GM13976 (cell line): ENCODE data around the gene EXOSC1.

Source experiments
- DNase-seq: peaks from one replicate; pipeline ENCODE4 v3.0.0; 2012; ENCODE audit warnings: low spot score
- in situ Hi-C: fragments of 300-500 bp; cut with MboI; formaldehyde crosslinking; loops from one replicate; pipeline ENCODE4 v1.12.0; 2022; ENCODE audit warnings: low sequenced_read_pairs, mixed read lengths, inconsistent platforms; ENCODE audit not compliant: unreplicated experiment
- TF ChIP-seq, protein P1 (sequence below): IDR thresholded peaks from 2 replicates; pipeline ENCODE4 v1.5.1; 2012; ENCODE audit warnings: borderline replicate concordance, mild to moderate bottlenecking; ENCODE audit not compliant: insufficient read depth; ENCODE audit errors: extremely low read depth, missing control alignments, control extremely low read depth

The EXOSC1 gene

DNA sequence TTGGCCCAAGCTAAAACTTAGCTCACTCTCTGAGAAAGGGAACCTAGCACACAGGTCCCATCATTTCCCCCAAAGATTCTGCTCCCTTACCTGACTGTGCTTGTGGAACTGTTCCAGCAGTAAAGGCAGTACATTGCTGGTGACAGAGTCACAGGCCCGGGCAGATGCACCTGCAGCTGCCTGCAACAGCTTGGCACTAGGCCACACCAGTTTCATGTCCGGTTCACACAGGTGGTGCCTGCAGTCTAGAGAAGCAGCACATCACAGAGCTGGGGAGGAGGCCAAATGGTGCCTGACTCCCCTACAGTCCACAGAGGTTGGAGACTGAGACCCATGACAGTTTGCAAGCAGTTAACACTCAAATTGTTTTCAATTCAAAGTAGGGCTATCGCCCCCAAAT lies 22.4 kb upstream of the EXOSC1 start:
- in situ Hi-C loops: no loop called here
- TF ChIP-seq, protein P1, sequence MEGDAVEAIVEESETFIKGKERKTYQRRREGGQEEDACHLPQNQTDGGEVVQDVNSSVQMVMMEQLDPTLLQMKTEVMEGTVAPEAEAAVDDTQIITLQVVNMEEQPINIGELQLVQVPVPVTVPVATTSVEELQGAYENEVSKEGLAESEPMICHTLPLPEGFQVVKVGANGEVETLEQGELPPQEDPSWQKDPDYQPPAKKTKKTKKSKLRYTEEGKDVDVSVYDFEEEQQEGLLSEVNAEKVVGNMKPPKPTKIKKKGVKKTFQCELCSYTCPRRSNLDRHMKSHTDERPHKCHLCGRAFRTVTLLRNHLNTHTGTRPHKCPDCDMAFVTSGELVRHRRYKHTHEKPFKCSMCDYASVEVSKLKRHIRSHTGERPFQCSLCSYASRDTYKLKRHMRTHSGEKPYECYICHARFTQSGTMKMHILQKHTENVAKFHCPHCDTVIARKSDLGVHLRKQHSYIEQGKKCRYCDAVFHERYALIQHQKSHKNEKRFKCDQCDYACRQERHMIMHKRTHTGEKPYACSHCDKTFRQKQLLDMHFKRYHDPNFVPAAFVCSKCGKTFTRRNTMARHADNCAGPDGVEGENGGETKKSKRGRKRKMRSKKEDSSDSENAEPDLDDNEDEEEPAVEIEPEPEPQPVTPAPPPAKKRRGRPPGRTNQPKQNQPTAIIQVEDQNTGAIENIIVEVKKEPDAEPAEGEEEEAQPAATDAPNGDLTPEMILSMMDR: no peak
- DNase-seq: no peak

DNA sequence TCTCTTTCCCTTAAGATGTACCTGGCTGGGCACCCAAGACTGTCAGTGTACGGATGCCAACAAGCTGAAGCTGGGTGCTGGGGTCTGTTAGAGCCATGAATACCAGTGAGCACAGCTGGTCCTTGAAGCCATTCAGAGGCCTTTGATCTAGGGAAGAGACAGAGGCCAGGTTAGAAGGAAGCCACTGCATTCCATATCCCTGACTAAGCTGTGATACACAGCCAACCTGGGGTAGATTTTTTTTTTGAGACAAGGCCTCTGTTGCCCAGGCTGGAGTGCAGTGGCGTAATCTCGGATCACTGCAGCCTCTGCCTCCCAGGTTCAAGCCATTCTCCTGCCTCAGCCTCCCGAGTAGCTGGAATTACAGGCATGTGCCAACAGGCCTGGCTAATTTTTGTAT lies 20.9 kb upstream of the EXOSC1 start:
- TF ChIP-seq, protein P1: no peak
- DNase-seq: no peak
- in situ Hi-C loops: no loop called here

DNA sequence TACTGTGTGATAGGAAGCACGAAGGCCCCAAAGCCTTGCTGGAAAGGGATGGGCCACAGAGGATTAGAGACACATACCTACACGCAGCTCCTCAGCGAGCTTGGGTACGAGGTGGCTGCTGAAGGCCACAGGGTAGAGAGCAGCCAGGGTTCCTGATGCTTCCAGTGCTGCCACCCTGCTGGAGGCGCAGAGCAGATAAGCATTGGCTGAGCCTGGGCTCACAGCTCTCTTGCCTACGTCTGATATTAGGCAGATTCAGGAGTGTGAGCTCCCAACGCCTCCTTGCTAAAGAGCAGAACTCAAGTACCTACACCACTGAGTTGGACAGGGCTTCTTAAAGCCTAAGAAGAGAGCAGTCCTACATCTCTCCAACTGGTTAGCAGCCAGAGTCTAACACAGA lies 20.2 kb upstream of the EXOSC1 start:
- TF ChIP-seq, protein P1: no peak
- DNase-seq: no peak
- in situ Hi-C loops: no loop called here

DNA sequence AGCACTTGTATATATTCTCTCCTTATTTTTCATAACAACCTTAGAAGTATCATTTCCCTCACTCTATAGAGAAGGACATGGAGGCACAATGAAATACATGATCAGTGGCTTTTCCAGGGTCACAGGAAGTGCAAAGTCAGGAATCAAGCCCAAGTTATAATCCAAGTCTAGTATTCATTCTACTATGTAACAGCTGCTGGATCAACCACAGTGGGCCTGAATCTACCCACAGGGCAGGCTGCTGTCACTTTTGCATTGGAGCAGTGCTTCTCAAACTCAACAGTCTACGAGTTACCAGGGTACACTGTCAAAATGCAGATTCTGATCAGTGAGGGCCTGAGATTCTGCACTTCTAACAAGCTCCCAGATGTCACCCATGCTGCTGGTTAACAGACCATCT lies 18.4 kb upstream of the EXOSC1 start:
- DNase-seq: no peak
- in situ Hi-C loops: no loop called here
- TF ChIP-seq, protein P1: no peak

DNA sequence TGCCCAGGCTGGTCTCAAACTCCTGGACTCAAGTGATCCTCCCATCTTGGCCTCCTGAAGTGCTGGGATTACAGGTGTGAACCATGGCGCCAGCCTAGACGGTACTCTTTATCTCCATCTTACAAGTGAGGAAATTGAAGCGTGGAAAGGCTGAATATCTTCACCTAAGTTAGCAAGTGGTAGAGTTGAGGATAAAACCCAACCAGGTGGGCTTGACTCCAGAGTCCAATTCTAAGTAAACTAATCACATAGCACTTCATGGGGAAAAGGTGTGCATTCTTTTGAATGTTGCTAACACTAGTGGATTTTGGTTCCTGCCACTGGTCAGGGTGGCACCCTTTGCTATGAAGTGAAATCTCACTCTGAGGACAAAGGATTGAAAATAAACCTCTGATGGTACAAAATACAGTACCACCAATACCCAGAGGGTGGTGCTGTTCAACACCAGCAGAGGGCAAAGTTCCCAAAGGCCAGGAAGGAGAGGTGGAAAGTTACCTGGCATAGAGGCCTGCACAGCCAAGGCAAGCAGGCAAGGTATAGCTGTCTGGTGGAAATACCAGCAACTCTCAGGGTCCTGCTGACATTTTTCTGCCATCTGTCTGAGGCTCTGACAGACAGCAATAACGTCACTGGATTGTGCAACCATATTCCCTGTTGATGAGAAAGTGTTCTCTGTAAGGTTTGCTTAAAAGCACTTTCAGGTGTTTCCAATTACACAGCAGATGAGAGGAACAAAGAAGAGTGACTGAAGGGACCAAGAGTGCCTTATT lies 17.7 kb upstream of the EXOSC1 start:
- DNase-seq: peak; percentile 58
- TF ChIP-seq, protein P1: peak; percentile 56
- in situ Hi-C loops: no loop called here

DNA sequence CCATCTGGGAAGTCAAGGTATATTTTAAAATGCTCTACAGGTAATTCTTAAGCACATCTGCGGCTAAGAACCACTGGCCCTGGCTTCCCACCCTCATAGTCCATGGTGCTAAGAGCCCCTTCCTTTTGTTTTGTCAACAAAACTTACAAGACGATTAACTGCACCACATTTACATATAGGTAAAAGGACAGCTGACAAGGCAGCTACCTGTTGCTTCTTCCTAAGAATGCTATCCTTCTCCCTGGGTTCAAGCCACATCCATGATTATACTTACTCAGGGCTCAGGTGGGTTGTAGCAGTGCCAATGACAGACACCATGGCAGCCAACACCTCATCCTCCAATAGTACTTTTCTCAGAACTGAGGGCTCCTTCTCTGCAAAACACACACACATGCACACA lies 16.5 kb upstream of the EXOSC1 start:
- in situ Hi-C loops: no loop called here
- TF ChIP-seq, protein P1: no peak
- no peak for DNase-seq
